Activated CD4-positive, CD25-positive, alpha-beta regulatory T cell treated with anti-CD3 and anti-CD28 coated beads, Interleukin-2, amount 50 U/mL, for 16 hours (primary cell): Measurements from ENCODE around the gene EBI3.
"Not testable (repeated sequence)": the region's sequence is repeated elsewhere in the genome, so short reads cannot be mapped to it uniquely, and the experiment has no call there.

Experiments used
- DNase-seq: peaks from one replicate; pipeline ENCODE4 v3.0.0-alpha.2; 2020; ENCODE audit warnings: low read depth, low spot score

Gene EBI3

DNA sequence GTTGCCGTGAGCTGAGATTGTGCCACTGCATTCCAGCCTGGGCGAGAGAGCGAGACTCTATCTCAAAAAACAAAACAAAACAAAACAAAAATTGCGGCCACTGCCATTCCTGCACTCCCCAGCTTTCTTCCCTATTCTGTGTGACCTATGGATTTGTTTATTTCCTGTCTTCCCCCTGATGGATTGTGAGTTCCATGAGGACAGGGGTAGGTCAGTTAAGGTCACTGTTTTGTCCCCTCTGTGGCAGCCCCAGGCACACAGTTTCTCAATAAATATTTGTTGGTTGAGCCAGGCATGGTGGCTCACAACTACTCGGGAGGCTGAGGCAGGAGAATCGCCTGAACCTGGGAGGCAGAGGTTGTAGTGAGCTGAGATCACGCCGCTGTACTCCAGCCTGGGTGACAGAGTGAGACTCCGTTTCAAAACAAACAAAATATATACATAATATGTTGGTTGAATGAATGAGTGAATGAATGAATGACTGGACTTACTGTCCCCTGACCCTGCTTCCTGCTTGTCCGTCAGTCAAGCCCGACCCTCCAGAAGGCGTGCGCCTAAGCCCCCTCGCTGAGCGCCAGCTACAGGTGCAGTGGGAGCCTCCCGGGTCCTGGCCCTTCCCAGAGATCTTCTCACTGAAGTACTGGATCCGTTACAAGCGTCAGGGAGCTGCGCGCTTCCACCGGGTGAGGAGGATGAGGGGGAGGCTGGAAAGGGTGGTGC, 5.0 kb downstream of the EBI3 start:
- DNase-seq: no peak

DNA sequence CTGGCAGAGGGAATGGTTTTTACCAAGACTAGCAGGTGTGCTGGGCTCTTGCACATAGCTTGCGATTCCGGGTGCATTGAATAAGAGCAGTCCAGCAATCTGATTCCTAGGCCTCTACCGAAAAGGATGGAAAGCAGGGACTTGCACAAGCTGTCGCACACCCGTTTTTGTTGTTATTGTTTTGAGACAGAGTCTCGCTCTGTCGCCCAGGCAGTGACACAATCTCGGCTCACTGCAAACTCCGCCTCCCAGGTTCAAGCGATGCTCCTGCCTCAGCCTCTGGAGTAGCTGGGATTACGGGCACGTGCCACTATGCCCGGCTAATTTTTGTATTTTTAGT, 5.5 kb downstream of the EBI3 start:
- no peak for DNase-seq

DNA sequence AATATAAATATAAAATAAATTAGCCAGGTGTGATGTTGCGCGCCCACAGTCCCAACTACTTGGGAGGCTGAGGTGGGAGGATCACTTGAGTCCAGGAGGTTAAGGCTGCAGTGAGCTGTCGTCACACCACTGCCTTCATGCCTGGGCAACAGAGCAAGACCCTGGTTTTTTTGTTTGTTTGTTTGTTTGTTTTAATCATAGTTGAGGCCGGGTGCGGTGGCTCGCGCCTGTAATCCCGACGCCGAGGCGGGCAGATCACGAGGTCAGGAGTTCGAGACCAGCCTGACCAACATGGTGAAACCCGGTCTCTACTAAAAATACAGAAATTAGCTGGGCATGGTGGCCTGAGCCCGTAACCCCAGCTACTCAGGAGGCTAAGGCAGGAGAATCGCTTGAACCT, 8.2 kb downstream of the EBI3 start:
- not testable (repeated sequence) for DNase-seq

DNA sequence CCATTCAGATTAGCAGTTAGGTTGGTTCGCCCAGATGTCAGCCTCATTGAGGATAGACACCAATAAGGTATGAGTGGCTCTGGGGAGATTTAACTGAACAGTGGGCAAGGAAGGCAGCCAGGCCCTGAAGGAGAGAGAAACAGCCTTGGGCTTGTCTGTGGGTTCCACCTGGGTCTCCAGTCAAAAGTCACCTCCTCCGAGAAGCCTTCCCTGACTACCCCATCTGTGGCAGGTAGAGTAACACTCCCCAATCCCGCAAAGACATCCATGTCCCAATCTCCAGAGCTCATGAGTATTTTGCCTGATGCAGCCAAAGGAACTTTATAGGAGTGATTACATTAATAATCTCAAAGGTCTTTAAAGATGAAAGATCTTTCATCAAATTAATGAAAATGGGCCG, 9.5 kb downstream of the EBI3 start:
- no peak for DNase-seq

DNA sequence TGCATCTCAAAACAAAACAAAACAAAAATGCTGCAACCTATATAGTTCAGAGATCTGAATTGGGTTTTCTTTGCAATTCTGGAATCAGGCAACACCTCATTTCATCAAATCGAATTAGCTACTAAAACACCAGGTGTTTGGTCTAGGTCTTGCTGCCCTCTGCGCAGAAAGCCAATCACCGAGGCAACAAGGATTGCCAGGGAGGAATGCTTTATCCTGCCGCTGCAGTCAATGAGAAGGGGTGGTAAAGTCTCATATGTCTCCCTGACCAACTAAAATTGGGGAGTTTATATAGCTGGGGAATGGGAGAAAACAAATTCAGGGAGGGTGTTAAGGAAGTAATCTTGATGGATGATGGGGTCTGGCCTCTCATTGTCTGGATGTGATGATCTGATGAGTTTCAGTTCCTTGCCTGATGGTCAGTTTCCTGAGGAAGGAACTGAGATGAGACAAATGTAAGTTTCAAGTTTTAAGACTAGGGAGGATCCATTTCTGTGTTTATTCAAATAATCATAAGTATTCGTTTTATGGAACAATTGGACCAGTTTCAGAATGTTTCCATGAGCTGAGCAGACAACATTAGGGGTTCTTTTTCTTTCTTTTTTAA, 12.6 kb downstream of the EBI3 start:
- no peak for DNase-seq

DNA sequence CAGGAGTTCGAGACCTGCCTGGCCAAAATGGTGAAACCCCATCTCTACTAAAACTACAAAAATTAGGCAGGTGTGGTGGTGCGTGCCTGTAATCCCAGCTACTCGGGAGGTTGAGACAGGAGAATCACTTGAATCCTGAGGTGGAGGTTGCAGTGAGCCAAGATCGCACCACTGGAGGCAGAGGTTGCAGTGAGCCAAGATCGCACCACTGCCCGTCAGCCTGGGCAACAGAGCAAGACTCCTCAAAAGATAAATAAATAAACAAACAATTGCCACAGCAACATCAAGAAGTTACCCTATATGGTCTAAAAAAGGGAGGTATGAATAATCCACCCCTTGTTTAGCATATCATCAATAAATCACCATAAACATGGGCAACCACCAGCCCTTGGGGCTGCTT, 16.6 kb downstream of the EBI3 start:
- not testable (repeated sequence) for DNase-seq

DNA sequence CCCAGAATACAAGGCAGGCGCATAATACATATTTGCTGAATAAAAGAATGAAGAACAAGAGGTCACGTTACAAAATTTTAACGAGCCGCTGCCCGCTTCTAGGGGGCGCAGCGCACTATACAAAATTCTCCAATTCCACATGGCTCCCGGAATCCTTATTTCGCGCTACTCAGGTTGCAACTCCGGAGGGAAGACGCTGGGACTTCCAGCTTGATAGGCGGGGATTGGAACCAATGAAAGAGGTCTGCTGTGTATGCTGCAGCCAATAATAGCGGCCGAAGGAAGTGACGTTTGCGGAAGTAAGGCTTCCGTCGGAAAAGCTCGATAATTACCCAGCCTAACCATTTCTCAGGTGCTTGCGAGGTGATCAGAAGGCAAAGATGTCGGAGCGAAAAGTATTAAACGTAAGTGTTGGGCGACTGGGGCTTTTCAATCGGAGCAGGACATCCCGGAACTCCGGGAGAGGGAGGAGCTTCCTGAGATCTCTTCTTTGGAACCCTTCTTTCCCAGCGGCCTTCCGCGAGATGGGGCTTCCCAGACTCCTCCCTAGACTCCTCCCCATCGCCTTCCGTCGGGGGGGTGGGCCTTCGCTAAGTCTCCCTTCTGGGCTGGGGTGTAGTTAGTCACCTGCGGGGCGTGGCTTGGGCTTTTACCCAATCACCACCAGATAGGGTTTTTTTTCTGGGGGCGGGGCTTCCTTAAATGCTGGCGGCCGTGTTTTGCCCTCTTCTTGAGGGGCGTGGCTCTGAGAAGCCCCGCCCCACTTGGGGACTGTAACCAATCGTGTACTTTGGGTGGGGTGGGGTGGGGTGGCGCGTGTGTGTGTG, 17.7 kb downstream of the EBI3 start, which contains the start of gene YJU2:
Gene YJU2 (plus strand): TSS at position 314 of the 827 bp plus-strand sequence. CDS start 67 bp downstream, at position 381.
- DNase-seq: peak; percentile 97

DNA sequence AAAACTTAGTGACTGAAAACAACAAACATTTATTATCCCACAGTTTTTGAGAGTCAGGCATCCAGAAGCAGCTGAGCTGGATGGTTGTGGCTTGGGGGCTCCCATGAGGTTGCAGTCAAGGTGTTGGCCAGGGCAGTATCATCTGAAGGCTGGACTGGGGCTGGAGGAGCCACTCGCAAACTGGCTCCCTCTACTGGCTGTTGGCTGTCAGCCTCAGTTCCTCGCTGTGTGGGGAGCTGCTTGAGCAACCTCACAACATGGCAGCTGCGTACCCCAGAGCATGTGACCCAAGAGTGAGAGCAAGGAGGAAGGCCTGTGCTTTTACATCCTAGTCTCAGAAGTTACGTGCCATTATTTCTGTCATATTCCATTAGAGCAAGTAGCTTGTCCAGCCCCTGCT, 27.2 kb downstream of the EBI3 start:
- DNase-seq: no peak

DNA sequence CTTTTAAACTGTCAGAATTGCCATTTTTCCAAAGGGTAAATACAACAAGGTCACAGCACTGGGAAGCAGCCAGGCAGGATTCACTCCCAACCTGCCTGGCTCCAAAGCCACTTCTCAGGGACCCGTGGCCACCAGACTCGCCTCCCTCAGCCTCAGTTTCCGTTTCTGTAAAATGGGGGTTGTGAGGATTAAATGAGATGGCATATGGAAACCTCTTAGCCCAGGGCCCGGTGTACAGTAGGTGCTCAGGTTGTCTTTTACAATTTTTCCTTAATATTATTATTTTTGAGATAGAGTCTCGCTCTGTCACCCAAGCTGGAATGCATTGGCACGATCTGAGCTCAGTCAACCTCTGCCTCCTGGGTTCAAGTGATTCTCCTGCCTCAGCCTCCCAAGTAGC, 27.7 kb downstream of the EBI3 start:
- no peak for DNase-seq

DNA sequence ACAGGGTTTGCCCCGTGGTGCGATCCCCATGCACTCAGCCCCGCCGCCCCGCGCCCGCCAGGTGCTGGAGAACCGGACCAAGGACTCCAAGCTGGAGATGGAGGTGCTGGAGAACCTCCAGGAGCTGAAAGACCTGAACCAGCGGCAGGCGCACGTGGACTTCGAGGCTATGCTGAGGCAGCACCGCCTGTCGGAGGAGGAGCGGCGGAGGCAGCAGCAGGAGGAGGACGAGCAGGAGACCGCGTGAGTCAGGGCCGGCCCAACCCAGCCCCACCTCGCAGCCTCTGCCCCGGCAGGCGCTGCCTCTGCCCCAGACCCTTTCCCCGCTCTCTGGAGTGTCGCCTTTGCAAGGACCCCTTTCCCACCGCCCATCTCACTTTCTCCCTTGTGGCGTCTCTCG, 28.9 kb downstream of the EBI3 start:
- no peak for DNase-seq

DNA sequence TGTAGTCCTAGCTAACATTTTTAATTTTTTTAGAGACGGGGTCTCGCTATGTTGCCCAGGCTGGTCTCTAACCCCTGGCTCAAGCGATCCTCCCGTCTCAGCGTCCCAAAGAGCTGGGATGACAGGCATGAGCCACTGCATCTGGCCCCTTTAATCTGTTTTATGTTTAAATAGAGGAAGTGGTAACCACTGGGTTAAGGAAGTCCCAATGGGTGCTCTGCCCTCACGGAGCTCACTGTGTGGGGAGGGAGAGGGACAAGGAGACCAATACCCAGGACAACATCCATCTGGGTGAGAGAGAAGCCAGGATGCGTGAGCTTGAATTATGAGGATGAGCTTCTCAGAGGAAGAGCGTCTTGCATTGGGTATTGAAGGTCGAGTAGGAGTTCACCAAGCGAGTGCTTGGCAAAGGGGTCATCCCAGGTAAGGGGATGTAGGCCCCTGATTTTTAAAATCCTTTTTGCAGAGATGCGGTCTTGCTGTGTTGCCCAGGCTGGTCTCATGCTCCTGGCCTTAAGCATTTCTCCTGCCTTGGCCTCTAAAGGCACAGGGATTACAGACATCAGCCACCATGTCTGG, 31.4 kb downstream of the EBI3 start:
- no peak for DNase-seq

DNA sequence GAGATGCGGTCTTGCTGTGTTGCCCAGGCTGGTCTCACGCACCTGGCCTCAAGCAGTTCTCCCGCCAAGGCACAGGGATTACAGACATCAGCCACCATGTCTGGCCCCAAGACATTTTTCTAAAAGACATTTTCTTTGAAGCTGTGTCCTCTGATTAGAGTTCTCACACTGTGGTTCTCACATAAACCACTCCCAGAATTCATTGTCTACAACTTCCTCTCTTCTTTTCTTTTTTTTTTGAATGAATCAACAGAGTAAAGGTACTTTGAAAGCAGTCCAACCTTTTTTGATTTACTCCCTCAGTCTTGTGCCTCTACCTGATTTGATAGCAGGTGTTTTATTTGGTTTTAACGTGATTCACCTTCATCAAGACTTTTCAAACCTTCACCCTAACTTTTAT, 35.5 kb downstream of the EBI3 start:
- no peak for DNase-seq

DNA sequence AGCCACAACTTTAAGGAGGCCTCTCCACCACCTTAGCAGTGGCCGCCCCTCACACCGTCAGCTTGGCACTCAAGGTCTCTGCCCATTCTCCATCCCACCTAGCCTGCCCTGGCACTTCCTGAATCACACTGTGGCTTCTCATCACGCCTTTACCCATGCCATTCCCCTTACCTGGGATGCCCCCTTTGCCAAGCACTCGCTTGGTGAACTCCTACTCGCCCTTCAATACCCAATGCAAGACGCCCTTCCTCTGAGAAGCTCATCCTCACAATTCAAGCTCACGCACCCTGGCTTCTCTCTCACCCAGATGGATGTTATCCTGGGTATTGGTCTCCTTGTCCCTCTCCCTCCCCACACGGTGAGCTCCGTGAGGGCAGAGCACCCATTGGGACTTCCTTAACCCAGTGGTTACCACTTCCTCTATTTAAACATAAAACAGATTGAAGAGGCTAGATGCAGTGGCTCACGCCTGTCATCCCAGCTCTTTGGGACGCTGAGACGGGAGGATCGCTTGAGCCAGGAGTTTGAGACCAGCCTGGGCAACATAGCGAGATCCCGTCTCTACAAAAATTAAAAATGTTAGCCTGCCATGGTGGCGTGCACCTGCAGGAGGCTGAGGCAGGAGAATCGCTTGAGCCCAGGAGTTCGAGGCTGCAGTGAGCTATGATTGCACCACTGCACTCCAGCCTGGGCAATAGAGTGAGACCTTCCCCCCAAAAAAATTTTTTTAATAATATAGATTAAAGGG, 37.1 kb downstream of the EBI3 start:
- no peak for DNase-seq

DNA sequence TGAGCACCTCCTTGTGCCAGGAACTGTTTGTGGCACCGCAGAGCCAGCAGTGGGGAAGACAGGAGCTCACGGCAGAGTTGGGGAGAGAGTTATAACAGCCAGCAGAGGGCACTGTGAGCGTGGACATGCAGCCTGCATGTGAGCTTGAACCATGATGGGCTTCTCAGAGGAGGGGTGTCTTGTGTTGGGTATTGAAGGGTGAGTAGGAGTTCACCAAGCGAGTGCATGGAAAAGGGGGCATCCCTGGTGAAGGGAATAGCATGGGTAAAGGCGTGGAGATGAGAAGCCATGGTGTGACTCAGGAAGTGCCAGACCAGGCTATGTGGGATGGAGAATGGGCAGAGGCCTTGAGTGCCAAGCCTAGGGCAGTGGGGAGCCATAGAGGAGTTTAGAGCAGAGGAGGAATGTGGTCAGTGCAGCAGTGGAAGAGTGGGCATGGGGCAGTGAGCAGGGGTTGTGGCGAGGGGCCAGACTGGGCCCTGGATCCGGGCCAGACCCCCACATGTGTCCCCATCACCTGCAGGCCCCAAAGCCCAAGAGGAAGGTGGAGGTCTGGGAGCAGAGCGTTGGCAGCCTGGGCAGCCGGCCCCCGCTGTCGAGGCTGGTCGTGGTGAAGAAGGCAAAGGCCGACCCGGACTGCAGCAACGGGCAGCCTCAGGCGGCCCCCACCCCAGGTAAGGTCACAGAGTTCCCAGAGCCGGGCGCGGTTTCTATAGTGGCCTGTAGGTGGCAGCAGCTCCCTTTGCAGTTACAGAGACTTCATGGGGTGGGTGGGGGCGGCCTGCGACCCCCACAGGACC, 38.0 kb downstream of the EBI3 start:
- peak; percentile 37 for DNase-seq

DNA sequence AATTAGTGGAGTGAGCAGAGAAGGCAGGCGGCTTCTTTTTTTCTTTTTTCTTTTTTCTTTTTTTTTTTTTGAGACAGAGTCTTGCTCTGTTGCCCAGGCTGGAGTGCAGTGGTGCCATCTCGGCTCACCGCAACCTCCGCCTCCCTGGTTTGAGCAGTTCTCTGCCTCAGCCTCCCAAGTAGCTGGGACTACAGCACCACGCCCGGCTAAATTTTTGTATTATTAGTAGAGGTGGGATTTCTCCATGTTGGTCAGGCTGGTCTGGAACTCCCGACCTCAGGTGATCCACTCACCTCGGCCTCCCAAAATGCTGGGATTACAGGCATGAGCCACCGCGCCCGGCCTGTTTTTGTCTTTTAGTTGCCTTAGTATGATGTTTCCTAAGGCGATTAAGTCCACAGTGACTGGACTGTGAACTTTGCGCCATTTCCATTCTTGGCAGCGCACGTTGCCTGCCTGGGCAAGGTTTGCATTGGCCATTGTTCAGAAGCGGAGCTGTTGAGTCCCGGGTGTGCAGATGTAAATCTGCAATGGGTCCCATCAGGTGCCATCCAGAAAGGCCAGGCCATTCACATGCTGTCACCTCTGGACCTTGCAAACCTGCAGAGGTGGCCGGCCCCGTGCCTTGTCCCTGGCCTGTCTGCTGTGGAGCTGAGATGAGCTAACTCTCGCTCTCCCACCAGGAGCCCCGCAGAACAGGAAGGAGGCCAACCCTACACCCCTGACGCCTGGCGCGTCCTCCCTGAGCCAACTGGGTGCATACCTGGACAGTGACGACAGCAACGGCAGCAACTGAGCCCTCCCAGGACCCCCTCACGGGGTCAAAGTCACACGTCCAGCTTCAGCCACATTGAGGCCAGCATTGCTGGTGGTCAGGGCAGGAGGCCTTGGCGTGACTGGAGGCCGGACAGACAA, 38.8 kb downstream of the EBI3 start:
- no peak for DNase-seq

DNA sequence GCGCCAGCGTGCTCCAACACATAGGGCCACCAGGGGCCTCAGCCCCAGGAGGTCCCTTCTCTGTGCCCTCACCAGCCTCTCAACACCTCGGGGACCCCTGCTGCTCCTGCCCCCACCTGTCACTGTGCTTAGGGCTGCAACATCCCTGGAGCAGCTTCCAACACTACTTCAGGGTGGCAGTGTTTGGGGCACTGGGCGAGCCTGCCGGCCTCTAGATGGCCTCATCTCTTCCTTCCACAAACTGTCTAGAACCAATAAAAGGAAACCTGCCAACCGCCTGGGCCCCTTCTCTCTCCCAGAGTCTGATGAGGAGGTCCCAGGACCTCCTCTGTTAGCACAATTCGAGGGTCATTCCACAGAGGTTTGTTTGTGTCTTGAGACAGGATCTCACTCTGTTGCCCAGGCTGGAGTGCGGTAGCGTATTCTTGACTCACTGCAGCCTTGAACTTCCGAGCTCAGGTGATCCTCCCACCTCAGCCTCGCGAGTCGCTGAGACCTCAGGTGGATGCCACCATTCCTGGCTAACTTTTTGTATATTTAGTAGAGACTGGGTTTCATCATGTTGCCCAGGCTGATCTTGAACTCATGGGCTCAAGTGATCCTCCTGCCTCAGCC, 39.6 kb downstream of the EBI3 start:
- DNase-seq: no peak

DNA sequence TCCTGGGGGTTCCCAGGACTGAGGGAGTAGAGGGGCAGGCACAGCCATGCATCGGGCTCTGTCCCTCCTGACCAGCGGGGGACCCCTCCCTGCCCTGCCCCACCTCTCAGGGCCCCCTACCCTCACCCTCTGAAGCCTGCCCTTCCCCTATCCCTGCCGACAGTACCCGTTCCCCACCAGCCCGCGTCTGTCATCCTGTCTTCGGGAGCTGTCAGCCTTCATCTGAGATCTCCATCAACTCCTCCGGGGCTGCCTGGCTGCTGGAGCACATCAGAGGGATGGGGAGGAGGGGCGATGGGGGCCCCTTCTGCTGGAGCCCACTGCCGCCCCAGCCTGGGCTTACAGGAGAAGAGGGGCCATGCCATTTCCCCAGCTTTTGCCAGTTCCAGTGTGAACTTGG, 43.6 kb downstream of the EBI3 start:
- no peak for DNase-seq

DNA sequence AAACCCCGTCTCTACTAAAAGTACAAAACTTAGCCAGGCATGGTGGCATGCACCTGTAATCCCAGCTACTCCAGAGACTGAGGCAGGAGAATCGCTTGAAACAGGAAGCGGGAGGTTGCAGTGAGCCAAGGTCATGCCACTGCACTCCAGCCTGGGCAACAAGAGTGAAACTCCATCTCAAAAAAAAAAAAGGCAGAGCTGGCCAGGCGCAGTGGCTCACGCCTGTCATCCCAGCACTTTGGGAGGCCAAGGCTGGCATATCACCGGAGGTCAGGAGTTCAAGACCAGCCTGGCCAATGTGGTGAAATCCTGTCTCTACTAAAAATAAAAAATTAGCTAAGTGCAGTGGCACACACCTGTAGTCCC, 45.0 kb downstream of the EBI3 start:
- DNase-seq: not testable (repeated sequence)

DNA sequence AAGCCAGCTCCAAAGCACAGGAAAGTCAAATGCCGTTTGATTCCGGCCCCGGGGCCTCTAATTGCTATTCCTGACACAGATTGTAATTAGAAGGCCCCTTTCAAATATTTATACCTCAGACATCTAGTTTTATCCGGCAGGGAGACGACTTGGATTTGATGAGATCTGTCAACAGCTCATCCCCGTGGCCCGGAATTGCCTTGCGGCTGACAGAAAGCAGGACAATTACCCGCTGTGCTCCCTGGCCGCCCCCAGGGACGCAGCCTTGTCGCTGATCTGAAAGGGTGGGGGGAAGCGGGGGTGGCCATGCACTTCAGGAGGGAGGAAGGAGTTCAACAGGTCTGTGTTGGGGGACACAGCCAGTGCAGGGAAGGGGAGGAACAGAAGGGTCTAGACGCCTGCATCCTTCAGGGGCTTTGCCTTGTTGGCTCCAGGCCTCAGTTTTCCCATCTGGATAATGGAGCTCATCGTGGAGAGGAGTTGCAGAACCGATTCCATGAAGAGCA, 47.9 kb downstream of the EBI3 start:
- no peak for DNase-seq
